ENCODE measurements around the gene CTBP1.

CTBP1 gene

DNA sequence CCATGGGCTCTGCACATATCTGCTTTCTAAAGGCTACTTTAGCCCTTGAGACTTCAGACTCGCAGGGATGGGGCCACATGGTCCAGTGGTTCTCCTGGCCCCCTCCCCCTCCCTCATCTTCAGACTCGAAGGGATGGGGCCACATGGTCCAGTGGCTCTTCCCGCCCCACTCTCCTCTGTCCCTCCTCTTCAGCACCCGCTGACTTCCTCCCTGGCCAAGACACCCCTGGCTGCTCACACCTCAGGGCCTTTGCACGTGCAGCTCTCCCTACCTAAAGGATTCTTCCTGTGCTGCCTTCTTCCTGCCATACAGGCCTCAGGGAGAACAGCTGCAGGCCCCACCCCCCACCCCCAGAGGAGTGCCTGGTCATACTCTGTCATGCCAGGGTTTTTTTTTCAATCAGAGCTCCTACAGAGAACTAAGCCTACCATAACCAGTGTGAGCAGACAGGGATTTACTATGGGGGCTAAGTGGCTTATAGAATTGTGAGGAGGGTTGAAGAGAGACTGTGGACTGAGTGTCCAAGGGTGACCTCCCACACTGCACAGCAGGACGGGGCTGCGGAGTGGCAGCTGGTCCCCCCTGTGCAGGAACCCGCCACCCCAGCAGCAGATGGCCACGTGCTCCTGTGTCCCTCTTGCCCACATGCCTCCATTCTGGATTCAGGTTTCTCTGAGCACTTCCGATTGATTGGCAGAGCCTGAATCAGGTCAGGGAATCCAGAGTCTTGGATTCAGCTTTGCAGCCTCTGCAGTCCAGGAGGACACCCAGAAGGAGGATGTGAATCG, 70.4 kb downstream of the CTBP1 start:
- H3K4me3 Mint-ChIP-seq: no peak overlapping the region
- H3K36me3 Mint-ChIP-seq (ENCODE audit: low read depth): no peaks in the 10 kb centered on the region
- no peak overlapping the region for H3K27ac Mint-ChIP-seq
- H3K9me3 Mint-ChIP-seq: peaks cover 31% of the 10 kb centered on the region
- H3K27me3 Mint-ChIP-seq: peaks cover 27% of the 10 kb centered on the region
- peaks cover 5% of the 10 kb centered on the region for H3K4me1 Mint-ChIP-seq (ENCODE audit: low read depth)
- intact Hi-C loops (cut with micrococcal nuclease): no loop called here

GRCh38 chr4:1177274-1178141, 71.4 kb downstream of the CTBP1 start:
- H3K36me3 Mint-ChIP-seq (ENCODE audit: low read depth): no peaks in the 10 kb centered on the region
- peaks cover 28% of the 10 kb centered on the region for H3K9me3 Mint-ChIP-seq
- H3K4me1 Mint-ChIP-seq (ENCODE audit: low read depth): no peaks in the 10 kb centered on the region
- peaks cover 36% of the 10 kb centered on the region for H3K27me3 Mint-ChIP-seq
- no peak overlapping the region for H3K4me3 Mint-ChIP-seq
- no peak overlapping the region for H3K27ac Mint-ChIP-seq
- intact Hi-C loops (cut with micrococcal nuclease): no loop called here

- intact Hi-C loops (cut with micrococcal nuclease): no loop called here
- no peaks in the 10 kb centered on the region for H3K36me3 Mint-ChIP-seq (ENCODE audit: low read depth)
- peaks cover 45% of the 10 kb centered on the region for H3K27me3 Mint-ChIP-seq
- no peak overlapping the region for H3K4me3 Mint-ChIP-seq
- peaks cover 2% of the 10 kb centered on the region for H3K4me1 Mint-ChIP-seq (ENCODE audit: low read depth)
- H3K9me3 Mint-ChIP-seq: peaks cover 20% of the 10 kb centered on the region
- no peak overlapping the region for H3K27ac Mint-ChIP-seq
Observed at GRCh38 chr4:1176398-1177273, 72.3 kb downstream of the CTBP1 start.

DNA sequence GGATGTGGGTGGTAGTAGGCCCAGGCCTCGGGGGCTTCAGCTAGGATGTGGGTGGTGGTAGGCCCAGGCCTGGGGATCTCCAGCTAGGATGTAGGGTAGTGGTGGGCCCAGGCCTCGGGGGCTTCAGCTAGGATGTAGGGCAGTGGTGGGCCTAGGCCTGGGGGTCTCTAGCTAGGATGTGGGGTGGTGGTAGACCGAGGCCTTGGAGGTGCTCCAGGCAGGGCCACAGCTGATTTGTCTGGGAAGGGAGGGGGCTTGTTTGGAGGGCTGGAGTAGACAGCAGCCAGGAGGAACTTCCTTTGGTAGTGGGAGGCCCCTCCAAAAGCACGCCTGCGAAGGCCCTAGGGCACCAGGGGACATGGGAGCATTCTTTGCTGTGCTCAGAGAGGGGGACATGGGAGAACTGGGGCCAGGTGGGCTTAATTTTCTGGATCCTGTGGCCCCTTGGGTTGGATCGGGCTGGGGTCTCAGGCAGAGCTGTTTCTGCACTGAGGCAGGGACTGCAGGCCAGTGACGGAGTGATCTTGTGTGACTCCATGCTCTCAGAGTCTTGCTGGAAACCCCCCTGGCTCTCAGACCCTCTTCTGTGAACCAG, 73.2 kb downstream of the CTBP1 start:
- peaks cover 9% of the 10 kb centered on the region for H3K4me1 Mint-ChIP-seq (ENCODE audit: low read depth)
- no peak overlapping the region for H3K27ac Mint-ChIP-seq
- H3K4me3 Mint-ChIP-seq: no peak overlapping the region
- H3K27me3 Mint-ChIP-seq: peaks cover 54% of the 10 kb centered on the region
- intact Hi-C loops (cut with micrococcal nuclease): no loop called here
- peaks cover 10% of the 10 kb centered on the region for H3K9me3 Mint-ChIP-seq
- H3K36me3 Mint-ChIP-seq (ENCODE audit: low read depth): no peaks in the 10 kb centered on the region

DNA sequence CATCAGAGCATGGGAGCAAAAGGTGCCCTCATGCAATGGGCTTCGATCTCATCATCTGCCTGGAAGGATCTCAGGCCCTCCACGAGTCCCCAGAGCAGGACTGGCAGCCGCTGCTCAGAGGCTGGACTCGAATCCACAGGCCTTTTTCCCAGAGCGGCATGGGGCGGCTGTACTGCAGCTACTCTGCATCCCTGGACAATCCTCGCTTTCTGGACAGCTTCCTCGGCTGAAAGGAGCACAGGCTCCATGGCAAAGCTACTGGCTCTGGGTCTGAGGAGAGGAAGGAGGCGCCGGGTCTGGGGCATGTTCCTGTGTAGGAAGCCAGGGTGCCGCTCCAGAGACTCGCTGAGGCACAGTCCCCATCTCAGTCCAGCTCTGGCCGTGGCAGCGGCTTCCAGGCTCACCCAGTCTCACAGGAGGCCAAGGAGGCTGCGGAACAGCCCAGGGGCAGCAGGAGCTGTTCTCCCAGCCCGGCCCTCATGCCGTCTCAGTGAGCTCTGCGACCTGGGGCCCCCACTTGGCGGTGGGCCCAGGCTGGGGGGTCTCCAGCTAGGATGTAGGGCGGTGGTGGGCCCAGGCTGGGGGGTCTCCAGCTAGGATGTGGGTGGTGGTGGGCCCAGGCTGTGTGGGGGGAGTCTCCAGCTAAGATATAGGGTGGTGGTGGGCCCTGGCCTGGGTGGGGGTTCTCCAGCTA, 73.8 kb downstream of the CTBP1 start:
- no peak overlapping the region for H3K27ac Mint-ChIP-seq
- peaks cover 4% of the 10 kb centered on the region for H3K9me3 Mint-ChIP-seq
- H3K4me1 Mint-ChIP-seq (ENCODE audit: low read depth): peaks cover 9% of the 10 kb centered on the region
- no peak overlapping the region for H3K4me3 Mint-ChIP-seq
- intact Hi-C loops (cut with micrococcal nuclease): no loop called here
- H3K36me3 Mint-ChIP-seq (ENCODE audit: low read depth): no peaks in the 10 kb centered on the region
- H3K27me3 Mint-ChIP-seq: peaks cover 60% of the 10 kb centered on the region

DNA sequence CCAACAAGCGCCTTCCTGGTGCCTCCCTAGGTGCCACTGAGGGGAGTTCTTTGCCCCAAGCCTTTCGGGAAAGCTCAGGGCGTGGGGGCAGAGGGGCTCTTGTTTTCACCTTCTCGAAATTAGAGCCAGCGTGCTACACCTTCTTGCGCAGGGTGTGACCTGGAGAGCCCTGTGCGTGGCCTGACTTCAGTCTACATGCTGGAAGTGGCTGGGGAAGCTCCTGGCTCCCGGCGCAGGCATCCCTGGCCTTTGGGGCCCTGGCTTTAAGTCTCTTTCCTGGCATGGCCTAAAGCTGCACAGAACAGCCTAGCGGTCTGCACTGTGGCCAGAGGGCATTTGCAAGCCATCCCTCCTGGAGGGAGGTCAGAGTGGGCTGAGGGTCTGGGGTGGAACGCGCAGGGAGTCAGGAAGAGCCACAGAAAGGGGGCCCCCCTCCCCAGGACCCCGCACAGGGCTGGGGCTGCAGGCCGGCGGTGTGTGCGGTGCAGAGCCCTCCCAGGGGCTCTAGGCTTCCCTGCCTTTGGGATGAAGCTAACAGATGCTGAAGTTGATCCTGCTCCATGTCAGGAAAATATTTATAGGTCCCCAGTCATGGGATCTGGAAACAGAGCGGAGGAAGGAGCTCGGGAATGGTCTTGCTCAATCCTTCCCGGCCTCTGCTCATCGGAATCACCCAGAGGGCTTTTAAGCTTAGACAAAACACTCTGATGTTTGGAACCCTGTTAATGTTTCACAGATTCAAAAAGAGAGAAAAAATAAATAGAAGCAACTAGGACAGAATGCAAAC, 75.8 kb downstream of the CTBP1 start:
- Mint-ChIP-seq H3K27ac (no peak overlapping the region), H3K4me1 (ENCODE audit: low read depth) (peaks cover 12% of the 10 kb centered on the region), H3K27me3 (peaks cover 76% of the 10 kb centered on the region), H3K4me3 (no peak overlapping the region), H3K9me3 (no peaks in the 10 kb centered on the region), H3K36me3 (ENCODE audit: low read depth) (no peaks in the 10 kb centered on the region)
- intact Hi-C loops (cut with micrococcal nuclease): no loop called here

- intact Hi-C loops (cut with micrococcal nuclease): no loop called here
- H3K27ac Mint-ChIP-seq: no peak within 1 kb of the TSS
- H3K4me1 Mint-ChIP-seq (ENCODE audit: low read depth): peaks cover 20% of the 10 kb centered on the region
- H3K36me3 Mint-ChIP-seq (ENCODE audit: low read depth): no peaks in the 10 kb centered on the region
- peaks cover 83% of the 10 kb centered on the region for H3K27me3 Mint-ChIP-seq
- peak within 1 kb of the TSS; percentile 59 for H3K4me3 Mint-ChIP-seq
- H3K9me3 Mint-ChIP-seq: no peaks in the 10 kb centered on the region
Observed at GRCh38 chr4:1172228-1172851, 76.6 kb downstream of the CTBP1 start, which contains the start of gene SPON2. Gene SPON2, minus strand, starts transcription at chr4:1172583.

DNA sequence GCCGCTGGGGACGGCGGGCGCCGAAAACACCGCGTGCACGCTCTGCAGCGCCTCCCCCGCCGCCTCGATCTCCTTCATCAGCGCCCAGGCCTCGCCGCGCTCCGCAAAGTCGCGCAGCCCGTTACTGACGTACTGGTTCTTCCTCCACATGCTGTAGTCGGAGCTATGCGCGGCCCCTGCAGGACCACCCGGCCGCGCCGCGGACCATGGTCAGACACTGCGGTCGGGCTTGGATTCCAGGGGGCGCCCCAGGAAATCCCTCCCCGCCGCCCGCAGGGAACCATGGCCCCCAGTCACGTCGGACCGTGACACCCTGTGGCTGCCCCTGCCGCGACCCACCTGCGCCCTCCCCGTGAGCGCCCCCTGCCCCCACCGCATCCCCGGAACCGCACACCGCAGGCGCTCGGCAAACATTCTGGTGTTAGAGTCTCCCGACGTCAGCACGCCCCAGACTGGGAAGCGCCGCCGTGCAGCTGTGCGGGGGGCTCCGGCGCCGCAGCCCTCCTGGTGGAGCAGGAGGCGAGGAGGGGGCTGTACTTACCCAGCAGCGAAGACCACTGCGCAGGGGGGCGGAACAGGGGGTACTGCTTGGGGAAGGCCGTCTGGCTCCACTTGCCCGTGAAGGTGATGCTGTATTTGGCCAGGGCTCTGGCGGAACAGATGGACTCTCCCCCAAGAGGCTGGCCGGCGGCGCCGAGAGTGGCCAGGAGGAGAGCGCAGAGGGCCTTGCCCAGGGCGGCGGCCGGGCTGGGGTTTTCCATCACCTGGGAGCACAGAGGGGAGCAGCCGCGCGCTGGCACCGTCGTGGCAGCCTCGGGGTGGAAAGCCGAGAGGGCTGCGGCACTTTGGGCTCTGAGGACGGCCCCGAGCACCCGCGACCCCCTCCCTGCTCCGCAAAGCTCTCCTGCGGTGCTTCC, 77.4 kb downstream of the CTBP1 start:
- peak overlapping the region; percentile 59 for H3K4me3 Mint-ChIP-seq
- no peaks in the 10 kb centered on the region for H3K36me3 Mint-ChIP-seq (ENCODE audit: low read depth)
- peaks cover 26% of the 10 kb centered on the region for H3K4me1 Mint-ChIP-seq (ENCODE audit: low read depth)
- H3K27ac Mint-ChIP-seq: no peak overlapping the region
- intact Hi-C loops (cut with micrococcal nuclease): no loop called here
- no peaks in the 10 kb centered on the region for H3K9me3 Mint-ChIP-seq
- H3K27me3 Mint-ChIP-seq: peaks cover 88% of the 10 kb centered on the region

- Mint-ChIP-seq H3K9me3 (no peaks in the 10 kb centered on the region), H3K4me3 (no peak overlapping the region), H3K36me3 (ENCODE audit: low read depth) (no peaks in the 10 kb centered on the region), H3K27ac (no peak overlapping the region), H3K27me3 (peaks cover 87% of the 10 kb centered on the region), H3K4me1 (ENCODE audit: low read depth) (peaks cover 27% of the 10 kb centered on the region)
- intact Hi-C loops (cut with micrococcal nuclease): no loop called here
Observed at GRCh38 chr4:1170976-1171310, 78.0 kb downstream of the CTBP1 start.

- H3K27ac Mint-ChIP-seq: no peak overlapping the region
- H3K4me3 Mint-ChIP-seq: no peak overlapping the region
- H3K36me3 Mint-ChIP-seq (ENCODE audit: low read depth): no peaks in the 10 kb centered on the region
- H3K27me3 Mint-ChIP-seq: peaks cover 87% of the 10 kb centered on the region
- H3K4me1 Mint-ChIP-seq (ENCODE audit: low read depth): peaks cover 27% of the 10 kb centered on the region
- no peaks in the 10 kb centered on the region for H3K9me3 Mint-ChIP-seq
- intact Hi-C loops (cut with micrococcal nuclease): no loop called here
Observed at GRCh38 chr4:1170156-1170975, 78.6 kb downstream of the CTBP1 start.

DNA sequence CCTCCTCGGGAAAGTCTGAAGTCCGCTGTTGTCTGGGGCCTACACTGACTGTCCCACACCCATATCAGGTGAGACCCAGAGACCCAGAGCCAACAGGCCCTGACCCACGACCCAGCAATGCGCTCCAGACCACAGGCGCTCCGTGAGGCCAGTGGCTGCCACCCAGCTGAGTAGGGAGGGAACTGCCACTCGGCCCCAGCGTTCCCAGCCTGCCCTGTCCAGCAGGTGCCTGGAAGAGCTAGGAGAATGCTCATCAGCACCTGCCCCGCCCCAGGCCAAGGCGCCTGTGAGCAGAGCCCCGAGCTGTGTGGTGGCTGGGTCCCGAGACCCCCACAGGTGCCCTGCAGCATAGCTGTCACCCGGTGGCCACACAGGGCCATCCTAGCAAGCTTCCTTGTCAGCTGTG, 79.2 kb downstream of the CTBP1 start:
- Mint-ChIP-seq H3K9me3 (peaks cover 5% of the 10 kb centered on the region), H3K27ac (no peak overlapping the region), H3K36me3 (ENCODE audit: low read depth) (no peaks in the 10 kb centered on the region), H3K4me1 (ENCODE audit: low read depth) (peaks cover 32% of the 10 kb centered on the region), H3K4me3 (no peak overlapping the region), H3K27me3 (peaks cover 85% of the 10 kb centered on the region)
- intact Hi-C loops (cut with micrococcal nuclease): loop anchor here (5.0 kb wide), 2 partner anchors 48 to 78 kb away; partner anchors contain the start of gene CTBP1

All from dendritic cell treated with granulocyte-macrophage colony-stimulating factor and Interleukin-4, amounts not matched to agents 40 ng/mL and 50 ng/mL, for 4 days (primary cell).